HG03159 (cell line): ENCODE results near the gene SCRN1.
"Not testable (repeated sequence)": the region's sequence is repeated elsewhere in the genome, so short reads cannot be mapped to it uniquely, and the experiment has no call there.

ENCODE experiments used
- ATAC-seq: cut with Tn5 transposase; IDR thresholded peaks from one replicate; pipeline ENCODE4 v1.9.1; 2021; ENCODE audit warnings: mild to moderate bottlenecking, moderate library complexity; ENCODE audit not compliant: unreplicated experiment

SCRN1 gene

GRCh38 chr7:29893351-29893965 lies 96.1 kb downstream of the SCRN1 start:
- ATAC-seq, result no peak

- no peak for ATAC-seq
Observed at GRCh38 chr7:29892231-29892630, 97.4 kb downstream of the SCRN1 start.

DNA sequence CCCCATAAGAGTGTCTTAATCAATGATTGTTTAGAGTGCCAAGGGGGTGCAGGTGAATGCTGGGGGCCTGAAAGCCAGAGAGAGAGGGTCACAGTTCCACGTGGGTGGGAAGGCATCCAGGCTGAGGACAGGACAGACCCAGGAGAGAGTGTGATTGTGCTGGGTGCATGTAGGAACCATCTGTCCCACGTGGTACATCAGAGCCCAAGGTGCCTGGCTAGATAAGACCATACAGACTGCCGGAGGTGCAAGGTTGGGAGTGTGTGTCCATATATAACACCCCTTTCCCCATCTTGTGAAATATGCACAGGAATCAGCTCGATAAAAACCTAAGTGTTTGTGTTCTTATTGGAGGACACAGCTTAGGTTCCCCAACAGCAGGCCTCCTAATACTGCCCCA lies 97.8 kb downstream of the SCRN1 start:
- no peak for ATAC-seq

GRCh38 chr7:29890786-29891185 lies 98.8 kb downstream of the SCRN1 start:
- not testable (repeated sequence) for ATAC-seq

GRCh38 chr7:29890251-29890650 lies 99.3 kb downstream of the SCRN1 start:
- ATAC-seq, result no peak

DNA sequence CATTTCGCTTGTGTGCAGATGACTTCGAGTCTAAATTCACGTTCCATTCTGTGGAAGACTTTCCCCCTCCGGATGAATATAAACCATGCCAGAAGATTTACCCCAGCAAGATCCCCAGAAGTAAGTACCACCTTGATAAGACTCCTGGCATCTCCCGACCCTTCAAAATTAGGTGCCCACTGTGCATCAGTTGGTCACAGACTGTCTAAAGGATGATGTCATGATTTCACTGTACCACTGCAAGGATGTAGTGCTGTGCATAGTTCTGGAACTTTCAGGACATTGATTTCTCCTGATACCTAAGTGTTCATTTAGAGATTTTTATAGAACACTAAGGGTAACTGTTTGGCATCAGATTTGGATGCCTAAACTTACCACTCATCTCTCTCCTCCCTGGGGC lies 100.3 kb downstream of the SCRN1 start:
- no peak for ATAC-seq

DNA sequence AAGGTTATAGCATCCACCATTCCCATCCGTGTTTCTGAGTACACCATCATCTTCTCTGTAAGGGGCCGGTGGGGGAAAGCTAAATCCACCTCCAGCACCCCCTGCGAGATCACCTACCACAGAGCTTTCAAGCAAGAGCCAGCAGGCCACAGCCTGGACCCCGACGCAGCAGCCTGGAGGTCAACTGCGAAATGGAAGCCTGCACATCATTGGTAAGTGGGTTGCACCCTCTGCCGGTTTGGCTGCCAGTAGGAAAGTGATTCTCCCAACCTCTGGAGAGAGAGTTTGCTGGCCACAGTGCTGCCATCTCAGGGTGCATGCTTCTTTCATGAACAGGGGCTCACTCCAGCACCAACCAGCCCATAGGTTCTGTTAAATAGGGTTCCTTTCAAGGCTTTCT lies 101.6 kb downstream of the SCRN1 start:
- ATAC-seq, result no peak

DNA sequence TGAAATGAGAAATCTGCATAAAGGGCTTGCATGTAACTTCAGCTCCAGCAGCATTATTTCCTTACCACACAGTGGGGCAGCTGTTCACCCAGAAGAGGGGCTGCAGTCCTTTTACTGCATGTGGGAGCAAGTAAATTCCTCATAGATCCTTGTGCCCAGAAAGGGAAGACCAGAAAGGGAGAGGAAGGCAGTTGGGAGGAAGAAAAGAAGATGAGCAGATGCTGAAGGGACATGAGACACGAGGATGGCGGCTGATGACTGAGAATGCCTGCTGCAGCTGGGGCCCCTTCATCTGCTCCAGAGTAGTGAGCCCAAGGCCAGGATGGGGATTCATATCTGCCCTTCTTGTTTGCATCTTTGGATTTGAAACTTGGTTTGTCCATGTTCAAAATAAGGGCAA lies 102.8 kb downstream of the SCRN1 start:
- no peak for ATAC-seq

DNA sequence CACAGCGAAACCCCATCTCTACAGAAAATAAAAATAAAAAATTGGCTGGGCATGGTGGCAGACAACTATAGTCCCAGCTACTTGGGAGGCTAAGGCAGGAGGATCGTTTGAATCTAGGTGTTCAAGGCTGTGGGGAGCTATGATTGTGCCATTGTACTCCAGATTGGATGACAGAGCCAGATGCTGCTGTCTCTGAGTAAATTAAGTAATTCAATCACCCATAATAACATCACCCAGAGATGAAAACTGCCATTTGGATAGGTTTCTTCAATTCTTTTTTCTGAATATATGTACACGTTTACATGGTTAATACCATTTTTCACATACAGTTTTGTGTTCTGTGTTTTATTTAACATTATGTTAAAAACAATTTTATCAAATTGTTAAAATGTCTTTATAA lies 104.0 kb downstream of the SCRN1 start:
- ATAC-seq, result no peak

- ATAC-seq, result no peak
Observed at GRCh38 chr7:29884399-29885272, 105.0 kb downstream of the SCRN1 start.

GRCh38 chr7:29883462-29884398 lies 105.9 kb downstream of the SCRN1 start:
- ATAC-seq, result no peak

DNA sequence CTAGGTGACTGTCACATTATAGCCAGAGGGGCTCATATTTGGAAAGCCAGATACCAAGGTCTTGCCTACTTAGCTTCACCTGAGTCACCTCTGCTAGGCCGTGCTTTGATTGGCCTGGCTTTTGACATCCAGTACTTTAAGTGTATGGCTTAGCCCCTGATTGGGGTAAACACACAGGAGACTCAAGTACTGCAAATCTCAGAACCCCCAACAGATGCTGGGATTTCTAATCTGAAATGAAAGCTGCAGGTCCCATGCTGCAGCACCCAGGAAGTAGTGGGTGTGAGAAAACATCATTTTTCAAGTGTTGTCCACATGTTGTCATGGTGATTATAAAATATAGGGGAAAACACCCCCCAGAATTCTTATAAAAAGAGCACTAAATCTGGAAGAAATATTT lies 107.1 kb downstream of the SCRN1 start:
- ATAC-seq, result no peak

GRCh38 chr7:29881724-29882123 lies 107.9 kb downstream of the SCRN1 start:
- no peak for ATAC-seq

DNA sequence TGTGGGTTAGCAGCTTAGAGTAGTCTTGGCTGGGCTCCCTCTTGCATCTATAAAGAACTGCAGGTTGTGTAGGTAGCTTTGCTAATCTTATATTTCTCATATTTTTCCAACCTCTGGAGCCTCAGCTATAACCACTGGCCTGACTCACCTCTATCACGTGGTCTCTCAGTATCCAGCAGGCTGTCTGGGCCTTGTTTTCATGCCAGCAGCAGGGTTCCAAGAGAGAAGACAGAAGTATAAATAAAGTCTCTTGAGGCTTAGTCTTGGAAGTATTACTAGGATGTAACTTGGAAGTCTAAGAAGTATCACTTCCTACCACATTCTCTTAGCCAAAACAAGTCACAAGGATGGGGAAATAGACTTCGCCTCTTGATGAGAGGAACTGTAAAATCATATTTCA lies 110.0 kb downstream of the SCRN1 start:
- ATAC-seq, result no peak

DNA sequence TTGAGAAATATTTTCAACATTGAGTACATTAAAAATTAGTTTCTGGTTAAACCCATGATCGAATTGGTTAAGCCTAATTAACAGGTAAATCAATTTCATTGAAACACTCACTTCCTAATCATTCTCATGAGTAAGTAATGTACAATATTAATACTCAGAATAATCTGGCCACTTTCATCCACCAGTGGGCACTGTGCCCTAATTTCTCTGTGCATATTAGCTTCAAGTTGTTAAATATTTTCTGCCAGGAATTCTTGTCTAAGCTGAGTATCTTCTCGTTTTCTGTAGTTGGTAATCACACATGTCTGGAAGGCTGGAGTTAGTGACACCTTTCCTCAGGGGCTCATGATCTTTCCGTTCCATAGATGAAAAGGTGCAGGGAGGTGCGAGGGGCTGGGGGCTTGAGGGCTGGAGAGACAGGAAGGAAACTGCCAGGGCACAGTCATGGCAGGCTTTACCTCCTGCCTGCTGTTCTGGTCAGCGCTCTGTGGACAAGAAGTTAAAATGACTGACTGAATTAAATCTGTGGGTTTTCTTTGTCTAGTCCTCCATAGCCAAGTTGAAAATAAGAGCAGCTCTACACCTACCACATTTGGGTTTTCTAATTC lies 111.4 kb downstream of the SCRN1 start:
- peak; percentile 51 for ATAC-seq

DNA sequence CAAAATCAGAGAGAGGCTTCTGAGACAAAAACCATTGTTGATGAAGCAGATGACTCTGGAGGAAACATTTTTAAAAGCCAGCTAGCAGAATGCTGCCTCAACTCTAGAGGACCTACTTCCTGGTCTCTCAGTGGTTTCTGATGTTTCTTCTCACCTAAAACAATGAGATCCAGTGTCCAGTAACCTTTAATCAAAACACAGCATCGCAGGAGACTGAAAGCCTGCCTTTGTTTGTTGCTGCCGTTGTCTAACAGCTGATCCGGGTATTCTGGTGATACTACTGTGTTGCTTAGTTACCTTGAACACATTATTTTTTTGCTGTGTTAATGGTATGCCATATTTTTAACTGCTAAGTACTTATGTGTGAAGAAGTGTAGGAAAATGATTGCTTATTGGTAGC lies 112.4 kb downstream of the SCRN1 start:
- no peak for ATAC-seq

GRCh38 chr7:29875741-29876140 lies 113.9 kb downstream of the SCRN1 start:
- no peak for ATAC-seq

DNA sequence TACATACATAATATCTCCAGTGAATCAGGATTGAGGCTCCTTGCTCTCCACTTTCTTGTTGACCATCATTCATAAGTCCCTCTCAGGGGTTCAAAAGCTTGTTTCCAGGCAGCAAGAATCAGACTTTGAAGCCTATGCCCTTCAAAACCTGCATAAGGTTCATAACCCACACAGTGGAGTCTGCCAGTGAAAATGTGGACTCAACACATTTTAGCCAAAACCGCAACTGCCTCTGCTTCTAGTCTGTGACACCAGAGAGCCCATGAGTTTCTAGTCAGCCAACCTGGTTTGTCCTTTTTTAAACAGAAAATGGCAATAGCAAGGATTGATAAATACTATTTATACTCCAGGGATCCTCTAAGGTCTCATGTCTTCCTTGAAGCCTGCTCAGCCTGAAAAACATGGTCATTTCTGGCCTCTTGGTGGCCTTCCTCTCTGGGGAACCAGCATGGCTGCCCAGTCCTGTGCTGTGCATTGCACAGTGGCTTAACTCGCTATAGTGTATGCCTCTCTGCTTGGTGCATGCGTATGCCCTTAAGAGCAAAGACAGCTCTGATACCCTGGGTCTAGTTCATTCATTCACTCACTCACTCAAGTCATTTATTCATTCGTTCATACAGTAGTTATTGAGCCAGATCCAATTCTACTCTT lies 115.8 kb downstream of the SCRN1 start:
- no peak for ATAC-seq

DNA sequence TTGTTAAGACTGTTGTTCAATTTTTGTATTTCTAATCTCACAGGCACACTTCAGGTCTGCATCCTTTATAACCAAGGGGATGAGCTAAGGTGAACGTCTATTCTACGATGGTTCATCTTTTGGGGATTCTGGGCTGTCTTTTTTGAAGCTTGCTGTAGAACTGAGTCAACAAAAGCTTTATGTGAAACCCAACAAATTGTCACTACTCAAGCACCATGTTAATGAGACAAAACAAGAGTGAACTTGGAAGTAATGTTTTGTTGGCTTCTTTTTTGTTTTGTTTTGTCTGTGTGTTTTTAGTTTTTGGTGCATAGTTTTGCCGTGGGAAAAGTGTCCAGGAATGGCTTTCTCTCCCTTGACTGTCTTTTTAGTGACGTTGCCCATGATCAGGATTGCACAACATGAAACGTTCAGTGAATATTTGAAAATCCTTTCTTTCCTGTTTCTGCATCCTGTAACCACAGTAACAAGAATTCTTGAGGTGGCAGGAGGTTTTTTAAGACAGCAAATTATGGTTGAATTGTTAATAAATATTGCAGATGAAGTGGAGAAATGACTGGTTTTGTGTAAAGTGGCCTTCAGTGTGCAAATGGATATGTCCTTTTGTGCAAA lies 117.7 kb downstream of the SCRN1 start:
- ATAC-seq, result no peak
